HEK293 (cell line): ENCODE results near the gene STUM.

ENCODE experiments used
- CTCF ChIA-PET: fragments of 350-600 bp; formaldehyde crosslinking; extraction: SDS; loops from one replicate; lab custom pipeline; 2021; ENCODE audit warnings: antibody characterized with exemption; lab: Yijun Ruan, JAX
- POLR2A ChIA-PET: fragments of 300-600 bp; formaldehyde crosslinking; extraction: SDS; loops from one replicate; lab custom pipeline; 2020; ENCODE audit warnings: antibody characterized with exemption, inconsistent platforms; lab: Yijun Ruan, JAX
- H3K27ac ChIP-seq: fragments of 200-500 bp; sonication (Bioruptor generic); 2 replicates; pipeline ENCODE4 v1.5.1; 2014; ENCODE audit warnings: low read depth, low read length, control low read depth, inconsistent platforms; ENCODE audit errors: extremely low read depth
- H3K36me3 ChIP-seq, 2 experiments: fragments of 200-500 bp in 1 of 2; sonication (Bioruptor generic) in 1 of 2; 1 replicate in 1 of 2; 2 replicates in 1 of 2; pipeline ENCODE4 v1.5.1; 2014 to 2017; ENCODE audit warnings: inconsistent platforms in 2 of 2, low read length in 2 of 2; ENCODE audit not compliant: control insufficient read depth in 2 of 2, insufficient read depth in 1 of 2
- H3K4me1 ChIP-seq: fragments of 200-500 bp; sonication (Bioruptor generic); 2 replicates; pipeline ENCODE4 v1.5.1; 2014; ENCODE audit warnings: mild to moderate bottlenecking, low read length, inconsistent platforms; ENCODE audit not compliant: control insufficient read depth, insufficient read depth
- H3K4me3 ChIP-seq: 2 replicates; pipeline ENCODE4 v1.5.1; 2011; ENCODE audit warnings: low read depth, mild to moderate bottlenecking, control low read depth, low read length, moderate library complexity
- H3K9me3 ChIP-seq: fragments of 200-500 bp; sonication (Bioruptor generic); 2 replicates; pipeline ENCODE4 v1.5.1; 2014; ENCODE audit warnings: low read depth, low read length, inconsistent platforms; ENCODE audit not compliant: control insufficient read depth, insufficient read depth
- BCL11B ChIP-seq: fragments of 450-650 bp; formaldehyde crosslinking; IDR thresholded peaks from 2 replicates; pipeline ENCODE4 v1.5.1; 2016; ENCODE audit warnings: low read depth, missing biosample characterization, missing genetic modification characterization
- EGR2 ChIP-seq: fragments of 450-650 bp; formaldehyde crosslinking; IDR thresholded peaks from 2 replicates; pipeline ENCODE4 v1.5.1; 2016; ENCODE audit warnings: low read depth, missing biosample characterization, missing genetic modification characterization
- GFI1B ChIP-seq: fragments of 450-650 bp; formaldehyde crosslinking; IDR thresholded peaks from 2 replicates; pipeline ENCODE4 v1.5.1; 2016; ENCODE audit warnings: missing biosample characterization, missing genetic modification characterization
- KLF8 ChIP-seq: fragments of 450-650 bp; formaldehyde crosslinking; IDR thresholded peaks from 2 replicates; pipeline ENCODE4 v1.5.1; 2016; ENCODE audit warnings: missing biosample characterization, missing genetic modification characterization
- ZEB2 ChIP-seq: fragments of 450-650 bp; formaldehyde crosslinking; IDR thresholded peaks from 2 replicates; pipeline ENCODE4 v1.5.1; 2016; ENCODE audit warnings: missing biosample characterization, missing genetic modification characterization
- ZFHX2 ChIP-seq: fragments of 450-650 bp; formaldehyde crosslinking; conservative IDR thresholded peaks from 2 replicates; pipeline ENCODE4 v1.5.1; 2016; ENCODE audit warnings: missing biosample characterization, missing genetic modification characterization
- ZNF24 ChIP-seq: fragments of 450-650 bp; formaldehyde crosslinking; IDR thresholded peaks from 2 replicates; pipeline ENCODE4 v1.5.1; 2016; ENCODE audit warnings: missing biosample characterization, missing genetic modification characterization
- ZNF266 ChIP-seq: fragments of 450-650 bp; formaldehyde crosslinking; IDR thresholded peaks from 2 replicates; pipeline ENCODE4 v1.5.1; 2016; ENCODE audit warnings: missing biosample characterization, missing genetic modification characterization, low read depth
- ZNF292 ChIP-seq: fragments of 450-650 bp; formaldehyde crosslinking; IDR thresholded peaks from 2 replicates; pipeline ENCODE4 v1.5.1; 2016; ENCODE audit warnings: low read depth, missing biosample characterization, missing genetic modification characterization, borderline replicate concordance
- ZNF302 ChIP-seq: fragments of 450-650 bp; formaldehyde crosslinking; IDR thresholded peaks from 2 replicates; pipeline ENCODE4 v1.5.1; 2016; ENCODE audit warnings: missing biosample characterization, missing genetic modification characterization, low read depth
- ZNF311 ChIP-seq: fragments of 450-650 bp; formaldehyde crosslinking; IDR thresholded peaks from 2 replicates; pipeline ENCODE4 v1.5.1; 2017; ENCODE audit warnings: missing biosample characterization, missing genetic modification characterization, borderline replicate concordance
- ZNF391 ChIP-seq: fragments of 450-650 bp; formaldehyde crosslinking; IDR thresholded peaks from 2 replicates; pipeline ENCODE4 v1.5.1; 2016; ENCODE audit warnings: low read depth, missing biosample characterization, missing genetic modification characterization, borderline replicate concordance
- ZNF433 ChIP-seq: fragments of 450-650 bp; formaldehyde crosslinking; IDR thresholded peaks from 2 replicates; pipeline ENCODE4 v1.5.1; 2016; ENCODE audit warnings: missing biosample characterization, missing genetic modification characterization, low read depth
- ZNF529 ChIP-seq: fragments of 450-650 bp; formaldehyde crosslinking; IDR thresholded peaks from 2 replicates; pipeline ENCODE4 v1.5.1; 2017; ENCODE audit warnings: missing genetic modification characterization, missing biosample characterization; ENCODE audit not compliant: insufficient replicate concordance
- ZNF596 ChIP-seq: fragments of 450-650 bp; IDR thresholded peaks from 2 replicates; pipeline ENCODE4 v1.5.0; 2018; ENCODE audit warnings: missing biosample characterization, mild to moderate bottlenecking, missing genetic modification characterization, moderate library complexity
- ZNF629 ChIP-seq: fragments of 450-650 bp; formaldehyde crosslinking; IDR thresholded peaks from 2 replicates; pipeline ENCODE4 v1.5.1; 2017; ENCODE audit warnings: missing biosample characterization, missing genetic modification characterization
- ZNF776 ChIP-seq: fragments of 450-650 bp; formaldehyde crosslinking; IDR thresholded peaks from 2 replicates; pipeline ENCODE4 v1.5.0; 2017; ENCODE audit warnings: missing biosample characterization, missing genetic modification characterization, borderline replicate concordance
- ZNF791 ChIP-seq: fragments of 450-650 bp; formaldehyde crosslinking; IDR thresholded peaks from 2 replicates; pipeline ENCODE4 v1.5.1; 2016; ENCODE audit warnings: missing biosample characterization, missing genetic modification characterization
- ZSCAN30 ChIP-seq: fragments of 450-650 bp; IDR thresholded peaks from 2 replicates; pipeline ENCODE4 v1.5.1; 2018; ENCODE audit warnings: missing biosample characterization, mild to moderate bottlenecking, missing genetic modification characterization, moderate library complexity
- TF ChIP-seq, protein P1 (sequence below): fragments of 450-650 bp; formaldehyde crosslinking; IDR thresholded peaks from 2 replicates; pipeline ENCODE4 v1.5.1; 2017; ENCODE audit warnings: missing biosample characterization, missing genetic modification characterization

Gene STUM

GRCh38 chr1:226563666-226564065 is 15.1 kb downstream of the STUM start (continued):
- no peak for TF ChIP-seq ZNF433 (tag by site-specific recombination)
- TF ChIP-seq ZEB2: no peak
- no peak for TF ChIP-seq ZNF266 (tag by site-specific recombination)
- TF ChIP-seq ZNF529: no peak
- no peak for TF ChIP-seq ZNF596 (tag by site-specific recombination)
- no peak for TF ChIP-seq ZNF791 (tag by site-specific recombination)
- no peak for TF ChIP-seq ZSCAN30 (tag by site-specific recombination)
- TF ChIP-seq KLF8 (tag by site-specific recombination): no peak
- TF ChIP-seq, all 188 proteins: peak for 0

DNA sequence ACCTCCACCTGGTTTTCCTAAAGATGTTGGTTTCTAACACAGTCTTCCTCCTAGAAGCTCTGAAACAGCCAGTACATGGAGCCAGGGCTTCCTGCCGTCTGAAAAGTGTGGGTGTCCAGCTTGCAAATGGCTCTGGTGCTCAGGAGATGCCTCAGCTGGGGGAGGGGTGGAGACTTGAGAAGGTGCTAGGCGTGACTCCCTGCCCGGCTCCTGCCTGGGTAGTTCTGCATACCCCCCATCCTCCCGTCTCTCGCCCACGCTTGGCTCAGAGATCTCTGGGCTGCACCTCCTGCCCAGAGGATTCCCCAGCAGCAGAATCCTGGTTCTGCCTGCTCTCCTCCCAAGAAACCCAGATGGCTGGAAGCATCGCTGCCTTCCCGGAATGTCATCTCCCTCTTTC is 16.9 kb downstream of the STUM start:
- no peaks in the 10 kb centered on the region for H3K9me3 ChIP-seq
- no peaks in the 10 kb centered on the region for H3K36me3 ChIP-seq
- ChIA-PET CTCF (no interaction called here), POLR2A (no interaction called here)
- peak; percentile 70 for TF ChIP-seq EGR2 (tag by site-specific recombination)
- TF ChIP-seq ZNF302 (tag by site-specific recombination): no peak
- peak; percentile 68 for TF ChIP-seq ZFHX2 (tag by site-specific recombination)
- no peak overlapping the region for H3K27ac ChIP-seq
- H3K4me1 ChIP-seq: 0 out of 2 replicates have a peak, but pooled peaks cover 2% of the 10 kb centered on the region
- no peak overlapping the region for H3K4me3 ChIP-seq

DNA sequence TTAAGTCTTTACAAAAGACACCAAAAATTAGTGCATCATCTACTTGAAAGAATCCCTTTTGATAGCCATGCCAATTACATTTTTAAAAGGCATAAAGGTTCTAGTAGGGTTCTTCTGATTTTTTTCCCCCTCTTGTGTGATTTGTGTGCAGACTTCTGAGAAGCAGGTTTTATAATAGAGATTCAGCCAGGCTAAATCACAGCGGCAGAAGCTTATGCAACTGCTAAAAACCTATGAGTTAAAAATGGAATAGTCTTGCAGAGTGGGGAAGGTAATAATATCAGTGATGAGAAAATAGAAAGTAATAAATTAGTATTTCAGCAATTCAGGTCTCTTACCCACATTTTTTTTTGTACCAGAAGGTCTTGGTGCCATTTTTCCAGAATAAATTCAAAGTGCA is 17.7 kb downstream of the STUM start:
- Histone ChIP-seq H3K4me3 (no peak overlapping the region), H3K9me3 (no peaks in the 10 kb centered on the region), H3K4me1 (0 out of 2 replicates have a peak, but pooled peaks cover 2% of the 10 kb centered on the region), H3K27ac (no peak overlapping the region), H3K36me3 (no peaks in the 10 kb centered on the region)
- CTCF ChIA-PET: no interaction called here
- TF ChIP-seq ZNF629 (tag by site-specific recombination): no peak
- POLR2A ChIA-PET: no interaction called here

DNA sequence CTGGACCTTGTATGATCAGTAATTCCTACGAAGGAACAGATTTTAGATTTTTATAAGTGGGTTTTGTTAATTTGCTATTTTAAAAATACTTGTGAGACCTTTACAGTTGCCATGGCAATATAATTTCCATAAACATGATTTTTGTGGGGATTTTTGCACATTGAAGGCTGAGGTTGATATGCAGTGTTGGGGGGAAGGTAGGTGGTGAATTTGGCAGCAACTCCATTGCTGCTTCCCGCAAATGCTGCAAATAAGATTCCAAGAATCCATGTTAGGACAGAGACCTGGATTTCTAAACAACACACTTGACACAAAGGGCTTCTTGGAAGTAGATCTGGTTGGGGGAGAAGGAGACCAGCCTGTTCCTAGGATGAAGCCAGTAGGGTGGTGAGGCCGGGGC is 18.2 kb downstream of the STUM start:
- 0 out of 2 replicates have a peak, but pooled peaks cover 2% of the 10 kb centered on the region for H3K4me1 ChIP-seq
- TF ChIP-seq, protein P1, sequence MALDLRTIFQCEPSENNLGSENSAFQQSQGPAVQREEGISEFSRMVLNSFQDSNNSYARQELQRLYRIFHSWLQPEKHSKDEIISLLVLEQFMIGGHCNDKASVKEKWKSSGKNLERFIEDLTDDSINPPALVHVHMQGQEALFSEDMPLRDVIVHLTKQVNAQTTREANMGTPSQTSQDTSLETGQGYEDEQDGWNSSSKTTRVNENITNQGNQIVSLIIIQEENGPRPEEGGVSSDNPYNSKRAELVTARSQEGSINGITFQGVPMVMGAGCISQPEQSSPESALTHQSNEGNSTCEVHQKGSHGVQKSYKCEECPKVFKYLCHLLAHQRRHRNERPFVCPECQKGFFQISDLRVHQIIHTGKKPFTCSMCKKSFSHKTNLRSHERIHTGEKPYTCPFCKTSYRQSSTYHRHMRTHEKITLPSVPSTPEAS (tag by site-specific recombination): no peak
- no peak for TF ChIP-seq ZNF311 (tag by site-specific recombination)
- no peak for TF ChIP-seq BCL11B
- no peak for TF ChIP-seq ZNF24 (tag by site-specific recombination)
- TF ChIP-seq ZNF776 (tag by site-specific recombination): no peak
- no peak for TF ChIP-seq ZNF292 (tag by site-specific recombination)
- no peak for TF ChIP-seq ZNF391 (tag by site-specific recombination)
- no peak for TF ChIP-seq GFI1B (tag by site-specific recombination)
- POLR2A ChIA-PET: no interaction called here
- H3K27ac ChIP-seq: no peak overlapping the region
- H3K36me3 ChIP-seq: no peaks in the 10 kb centered on the region
- H3K4me3 ChIP-seq: no peak overlapping the region
- CTCF ChIA-PET: interaction anchor here (1.1 to 3.9 kb wide), 3 partner anchors 19 to 143 kb away, joined by 5 to 25 read pairs (median 10); no protein-coding TSS in a partner anchor
- no peaks in the 10 kb centered on the region for H3K9me3 ChIP-seq
